ENCODE results near the gene GSG1L2. TPM values are rescaled to one million over a fixed set of nuclear protein-coding genes. Genes with fewer than 3 reads are reported as not detected.

GSG1L2 gene
- polyA plus RNA-seq, 3 donors from 2014 or later, result not detected

- H3K36me3 Mint-ChIP-seq, result no peaks in the 10 kb centered on the region
- H3K9me3 Mint-ChIP-seq, result no peaks in the 10 kb centered on the region
- peaks cover 0 to 7% (median 2%) of the 10 kb centered on the region in 3 donors for H3K27me3 Mint-ChIP-seq (ENCODE audit: low read depth in 3 of 3)
- no peak overlapping the region for H3K4me3 Mint-ChIP-seq
- H3K4me1 Mint-ChIP-seq, result no peaks in the 10 kb centered on the region
- no peak for DNase-seq
- no peak overlapping the region for H3K27ac Mint-ChIP-seq
Measured at GRCh38 chr17:9839433-9839832, 17.6 kb upstream of the GSG1L2 start.

- H3K36me3 Mint-ChIP-seq, result no peaks in the 10 kb centered on the region
- no peaks in the 10 kb centered on the region for H3K4me1 Mint-ChIP-seq
- H3K9me3 Mint-ChIP-seq, result no peaks in the 10 kb centered on the region
- H3K27ac Mint-ChIP-seq, result no peak overlapping the region
- no peak for DNase-seq
- no peak overlapping the region for H3K4me3 Mint-ChIP-seq
- H3K27me3 Mint-ChIP-seq (ENCODE audit: low read depth in 3 of 3), result peaks cover 0 to 3% (median 2%) of the 10 kb centered on the region in 3 donors
Measured at GRCh38 chr17:9837551-9838471, 15.9 kb upstream of the GSG1L2 start.

GRCh38 chr17:9833922-9834321 lies 12.0 kb upstream of the GSG1L2 start:
- DNase-seq, result no peak
- H3K27ac Mint-ChIP-seq, result no peak overlapping the region
- H3K4me1 Mint-ChIP-seq, result no peaks in the 10 kb centered on the region
- no peaks in the 10 kb centered on the region for H3K9me3 Mint-ChIP-seq
- H3K36me3 Mint-ChIP-seq, result no peaks in the 10 kb centered on the region
- H3K27me3 Mint-ChIP-seq (ENCODE audit: low read depth in 3 of 3), result peaks cover 0 to 3% (median 2%) of the 10 kb centered on the region in 3 donors
- H3K4me3 Mint-ChIP-seq, result no peak overlapping the region

- Mint-ChIP-seq H3K9me3 (no peaks in the 10 kb centered on the region), H3K27ac (no peak overlapping the region), H3K36me3 (no peaks in the 10 kb centered on the region), H3K27me3 (ENCODE audit: low read depth in 3 of 3) (peaks cover 0 to 2% (median 0%) of the 10 kb centered on the region in 3 donors), H3K4me1 (no peaks in the 10 kb centered on the region), H3K4me3 (no peak overlapping the region)
- DNase-seq, result no peak
Measured at GRCh38 chr17:9830711-9831110, 8.8 kb upstream of the GSG1L2 start.

GRCh38 chr17:9829343-9829742 lies 7.5 kb upstream of the GSG1L2 start:
- Mint-ChIP-seq H3K36me3 (no peaks in the 10 kb centered on the region), H3K27me3 (ENCODE audit: low read depth in 3 of 3) (peaks cover 2 to 5% (median 3%) of the 10 kb centered on the region in 3 donors), H3K27ac (no peak overlapping the region), H3K4me3 (no peak overlapping the region), H3K4me1 (no peaks in the 10 kb centered on the region), H3K9me3 (no peaks in the 10 kb centered on the region)
- no peak for DNase-seq

- Mint-ChIP-seq H3K36me3 (no peaks in the 10 kb centered on the region), H3K27ac (no peak overlapping the region), H3K9me3 (no peaks in the 10 kb centered on the region), H3K4me3 (no peak overlapping the region), H3K27me3 (ENCODE audit: low read depth in 3 of 3) (peaks cover 2 to 5% (median 3%) of the 10 kb centered on the region in 3 donors), H3K4me1 (no peaks in the 10 kb centered on the region)
- DNase-seq, result no peak
Measured at GRCh38 chr17:9828296-9829295, 6.7 kb upstream of the GSG1L2 start.

GRCh38 chr17:9825641-9826150 lies 3.8 kb upstream of the GSG1L2 start, which contains the start of gene GLP2R:
Gene GLP2R, plus strand, starts transcription at chr17:9825924. Its CDS starts 140 bp downstream, at chr17:9826064.
- Mint-ChIP-seq H3K36me3 (peaks cover 0 to 3% (median 0%) of the 10 kb centered on the region in 3 donors), H3K27ac (no peak within 1 kb of the TSS), H3K4me1 (no peaks in the 10 kb centered on the region), H3K27me3 (ENCODE audit: low read depth in 3 of 3) (peaks cover 6 to 10% (median 8%) of the 10 kb centered on the region in 3 donors), H3K9me3 (no peaks in the 10 kb centered on the region), H3K4me3 (no peak within 1 kb of the TSS)
- no peak for DNase-seq

- no peak overlapping the region for H3K4me3 Mint-ChIP-seq
- H3K27ac Mint-ChIP-seq, result no peak overlapping the region
- no peak for DNase-seq
- peaks cover 8 to 10% (median 9%) of the 10 kb centered on the region in 3 donors for H3K27me3 Mint-ChIP-seq (ENCODE audit: low read depth in 3 of 3)
- H3K4me1 Mint-ChIP-seq, result no peaks in the 10 kb centered on the region
- peaks cover 0 to 3% (median 0%) of the 10 kb centered on the region in 3 donors for H3K36me3 Mint-ChIP-seq
- no peaks in the 10 kb centered on the region for H3K9me3 Mint-ChIP-seq
Measured at GRCh38 chr17:9824797-9825338, 3.0 kb upstream of the GSG1L2 start.

- Mint-ChIP-seq H3K36me3 (peaks cover 0 to 3% (median 0%) of the 10 kb centered on the region in 3 donors), H3K4me3 (no peak overlapping the region), H3K4me1 (no peaks in the 10 kb centered on the region), H3K27me3 (ENCODE audit: low read depth in 3 of 3) (peaks cover 8 to 12% (median 10%) of the 10 kb centered on the region in 3 donors), H3K9me3 (no peaks in the 10 kb centered on the region), H3K27ac (no peak overlapping the region)
- no peak for DNase-seq
Measured at GRCh38 chr17:9824094-9824493, 2.2 kb upstream of the GSG1L2 start.

GRCh38 chr17:9820448-9820847 lies 1.4 kb downstream of the GSG1L2 start:
- peaks cover 9 to 16% (median 12%) of the 10 kb centered on the region in 3 donors for H3K27me3 Mint-ChIP-seq (ENCODE audit: low read depth in 3 of 3)
- no peaks in the 10 kb centered on the region for H3K9me3 Mint-ChIP-seq
- H3K4me1 Mint-ChIP-seq, result no peaks in the 10 kb centered on the region
- no peak overlapping the region for H3K4me3 Mint-ChIP-seq
- H3K36me3 Mint-ChIP-seq, result peaks cover 0 to 3% (median 0%) of the 10 kb centered on the region in 3 donors
- DNase-seq, result no peak
- H3K27ac Mint-ChIP-seq, result no peak overlapping the region

GRCh38 chr17:9818760-9819159 lies 3.1 kb downstream of the GSG1L2 start:
- Mint-ChIP-seq H3K27ac (no peak overlapping the region), H3K9me3 (no peaks in the 10 kb centered on the region), H3K4me1 (no peaks in the 10 kb centered on the region), H3K4me3 (no peak overlapping the region), H3K27me3 (ENCODE audit: low read depth in 3 of 3) (peaks cover 9 to 13% (median 11%) of the 10 kb centered on the region in 3 donors), H3K36me3 (peaks cover 0 to 3% (median 0%) of the 10 kb centered on the region in 3 donors)
- DNase-seq, result no peak

- Mint-ChIP-seq H3K27ac (no peak overlapping the region), H3K36me3 (no peaks in the 10 kb centered on the region), H3K9me3 (no peaks in the 10 kb centered on the region), H3K4me1 (no peaks in the 10 kb centered on the region), H3K27me3 (ENCODE audit: low read depth in 3 of 3) (peaks cover 5 to 13% (median 6%) of the 10 kb centered on the region in 3 donors), H3K4me3 (no peak overlapping the region)
- no peak for DNase-seq
Measured at GRCh38 chr17:9817086-9817485, 4.8 kb downstream of the GSG1L2 start.

- Mint-ChIP-seq H3K4me1 (no peaks in the 10 kb centered on the region), H3K9me3 (no peaks in the 10 kb centered on the region), H3K27ac (no peak overlapping the region), H3K4me3 (no peak overlapping the region), H3K27me3 (ENCODE audit: low read depth in 3 of 3) (peaks cover 5 to 13% (median 5%) of the 10 kb centered on the region in 3 donors), H3K36me3 (no peaks in the 10 kb centered on the region)
- DNase-seq, result no peak
Measured at GRCh38 chr17:9816472-9816871, 5.4 kb downstream of the GSG1L2 start.
